KMS-11 (cell line): ENCODE results near the gene GCLC.

Experiments
- H2AFZ ChIP-seq: fragments of 200-600 bp; sonication (generic); 2 replicates; pipeline ENCODE4 v1.6.1; 2016; ENCODE audit warnings: antibody characterized with exemption, mixed run types, low read depth
- H3K27ac ChIP-seq: fragments of 200-600 bp; sonication (generic); 2 replicates; pipeline ENCODE4 v1.6.1; 2016; ENCODE audit warnings: mild to moderate bottlenecking, mixed run types
- H3K27me3 ChIP-seq: fragments of 200-600 bp; sonication (generic); 2 replicates; pipeline ENCODE4 v1.6.1; 2017; ENCODE audit warnings: mild to moderate bottlenecking, low read depth, mixed run types, moderate library complexity; ENCODE audit not compliant: insufficient read depth
- H3K36me3 ChIP-seq: fragments of 200-600 bp; sonication (generic); 2 replicates; pipeline ENCODE4 v1.6.1; 2017; ENCODE audit warnings: mild to moderate bottlenecking, mixed run types; ENCODE audit not compliant: insufficient read depth
- H3K4me1 ChIP-seq: fragments of 200-600 bp; sonication (generic); 2 replicates; pipeline ENCODE4 v1.6.1; 2016; ENCODE audit warnings: mild to moderate bottlenecking, low read depth, mixed run types; ENCODE audit not compliant: poor library complexity, severe bottlenecking
- H3K4me2 ChIP-seq: fragments of 200-600 bp; sonication (generic); 2 replicates; pipeline ENCODE4 v1.7.0; 2016; ENCODE audit warnings: mild to moderate bottlenecking, mixed run types
- H3K4me3 ChIP-seq: fragments of 200-600 bp; sonication (generic); IDR thresholded peaks from 2 replicates; pipeline ENCODE4 v1.6.1; 2017; ENCODE audit warnings: low read depth, low read length, mixed read lengths; ENCODE audit not compliant: insufficient read depth
- H3K79me2 ChIP-seq: fragments of 200-600 bp; sonication (generic); 2 replicates; pipeline ENCODE4 v1.6.1; 2016; ENCODE audit warnings: low read depth, mixed run types; ENCODE audit not compliant: insufficient read depth
- H3K9ac ChIP-seq: fragments of 200-600 bp; sonication (generic); 2 replicates; pipeline ENCODE4 v1.6.1; 2016; ENCODE audit warnings: mild to moderate bottlenecking, mixed run types
- H4K20me1 ChIP-seq: fragments of 200-600 bp; sonication (generic); 2 replicates; pipeline ENCODE4 v1.6.1; 2016; ENCODE audit warnings: mild to moderate bottlenecking, mixed run types; ENCODE audit not compliant: insufficient read depth
- TF ChIP-seq, protein P1 (sequence below): fragments of 200-600 bp; sonication (generic); conservative IDR thresholded peaks from 2 replicates; pipeline ENCODE4 v1.6.1; 2017; ENCODE audit warnings: low read depth, mild to moderate bottlenecking, antibody characterized with exemption, low read length, moderate library complexity, mixed read lengths

The GCLC gene

GRCh38 chr6:53588816-53589509, 44.1 kb upstream of the GCLC start:
- TF ChIP-seq, protein P1, sequence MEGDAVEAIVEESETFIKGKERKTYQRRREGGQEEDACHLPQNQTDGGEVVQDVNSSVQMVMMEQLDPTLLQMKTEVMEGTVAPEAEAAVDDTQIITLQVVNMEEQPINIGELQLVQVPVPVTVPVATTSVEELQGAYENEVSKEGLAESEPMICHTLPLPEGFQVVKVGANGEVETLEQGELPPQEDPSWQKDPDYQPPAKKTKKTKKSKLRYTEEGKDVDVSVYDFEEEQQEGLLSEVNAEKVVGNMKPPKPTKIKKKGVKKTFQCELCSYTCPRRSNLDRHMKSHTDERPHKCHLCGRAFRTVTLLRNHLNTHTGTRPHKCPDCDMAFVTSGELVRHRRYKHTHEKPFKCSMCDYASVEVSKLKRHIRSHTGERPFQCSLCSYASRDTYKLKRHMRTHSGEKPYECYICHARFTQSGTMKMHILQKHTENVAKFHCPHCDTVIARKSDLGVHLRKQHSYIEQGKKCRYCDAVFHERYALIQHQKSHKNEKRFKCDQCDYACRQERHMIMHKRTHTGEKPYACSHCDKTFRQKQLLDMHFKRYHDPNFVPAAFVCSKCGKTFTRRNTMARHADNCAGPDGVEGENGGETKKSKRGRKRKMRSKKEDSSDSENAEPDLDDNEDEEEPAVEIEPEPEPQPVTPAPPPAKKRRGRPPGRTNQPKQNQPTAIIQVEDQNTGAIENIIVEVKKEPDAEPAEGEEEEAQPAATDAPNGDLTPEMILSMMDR, result no peak
- no peaks in the 10 kb centered on the region for H4K20me1 ChIP-seq
- no peaks in the 10 kb centered on the region for H3K79me2 ChIP-seq
- no peaks in the 10 kb centered on the region for H3K27me3 ChIP-seq
- no peak overlapping the region for H3K9ac ChIP-seq
- H3K36me3 ChIP-seq, result no peaks in the 10 kb centered on the region
- H3K4me3 ChIP-seq, result no peak overlapping the region
- no peak overlapping the region for H3K27ac ChIP-seq
- H2AFZ ChIP-seq, result no peak overlapping the region
- no peak overlapping the region for H3K4me2 ChIP-seq
- peaks cover 6% of the 10 kb centered on the region for H3K4me1 ChIP-seq

- no peaks in the 10 kb centered on the region for H3K79me2 ChIP-seq
- no peaks in the 10 kb centered on the region for H4K20me1 ChIP-seq
- H3K9ac ChIP-seq, result no peak overlapping the region
- no peak overlapping the region for H2AFZ ChIP-seq
- no peak overlapping the region for H3K27ac ChIP-seq
- no peaks in the 10 kb centered on the region for H3K36me3 ChIP-seq
- H3K4me3 ChIP-seq, result no peak overlapping the region
- peaks cover 6% of the 10 kb centered on the region for H3K4me1 ChIP-seq
- TF ChIP-seq, protein P1, result no peak
- no peaks in the 10 kb centered on the region for H3K27me3 ChIP-seq
- H3K4me2 ChIP-seq, result no peak overlapping the region
Measured at GRCh38 chr6:53587291-53587690, 42.4 kb upstream of the GCLC start.

- no peaks in the 10 kb centered on the region for H4K20me1 ChIP-seq
- no peak overlapping the region for H3K4me2 ChIP-seq
- no peak overlapping the region for H2AFZ ChIP-seq
- no peaks in the 10 kb centered on the region for H3K36me3 ChIP-seq
- peaks cover 6% of the 10 kb centered on the region for H3K4me1 ChIP-seq
- H3K27ac ChIP-seq, result no peak overlapping the region
- no peaks in the 10 kb centered on the region for H3K79me2 ChIP-seq
- H3K27me3 ChIP-seq, result no peaks in the 10 kb centered on the region
- no peak overlapping the region for H3K9ac ChIP-seq
- no peak overlapping the region for H3K4me3 ChIP-seq
- TF ChIP-seq, protein P1, result no peak
Measured at GRCh38 chr6:53585208-53585900, 40.5 kb upstream of the GCLC start.

DNA sequence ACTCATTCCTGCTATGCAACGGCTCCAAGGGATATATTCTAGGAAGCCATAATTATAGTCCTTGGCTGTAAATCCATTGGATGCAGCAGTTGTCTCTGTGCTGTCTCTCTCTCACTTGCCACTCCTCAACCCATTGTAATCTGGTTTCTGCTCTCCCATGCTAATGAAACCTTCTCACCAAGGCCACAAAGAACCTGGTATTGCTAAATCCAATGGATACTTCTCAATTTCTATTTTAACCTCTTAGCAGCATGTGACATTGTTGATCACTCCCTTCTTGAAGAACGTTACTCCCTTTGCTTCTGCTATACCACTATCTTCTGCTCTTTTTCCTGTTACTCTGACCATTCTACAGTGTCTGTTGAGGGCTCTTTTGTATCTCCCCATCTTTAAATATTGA, 39.8 kb upstream of the GCLC start:
- Histone ChIP-seq H3K9ac (no peak overlapping the region), H3K36me3 (no peaks in the 10 kb centered on the region), H3K4me3 (no peak overlapping the region), H2AFZ (no peak overlapping the region), H3K4me2 (no peak overlapping the region), H3K27me3 (no peaks in the 10 kb centered on the region), H3K4me1 (peaks cover 6% of the 10 kb centered on the region), H3K79me2 (no peaks in the 10 kb centered on the region), H3K27ac (no peak overlapping the region), H4K20me1 (no peaks in the 10 kb centered on the region)
- TF ChIP-seq, protein P1, result no peak
